Esophagus squamous epithelium (tissue), 4 donors: ENCODE results near the gene ASTN2.

Source experiments
- POLR2A ChIP-seq, 4 donors: fragments of 450-650 bp; IDR thresholded peaks; one replicate each; pipeline ENCODE4 v1.6.1; 2017; ENCODE audit warnings: antibody characterized with exemption in 4 of 4, mild to moderate bottlenecking in 4 of 4, moderate library complexity in 3 of 4
- TF ChIP-seq, protein P1 (sequence below), 6 experiments: fragments of 450-650 bp in 4 of 6; fragments of 200-600 bp in 2 of 6; sonication (generic) in 2 of 6; IDR thresholded peaks; one replicate each; pipeline ENCODE4 v1.5.1; 2016 to 2019; ENCODE audit warnings: antibody characterized with exemption in 6 of 6, mild to moderate bottlenecking in 4 of 6, moderate library complexity in 4 of 6

DNA sequence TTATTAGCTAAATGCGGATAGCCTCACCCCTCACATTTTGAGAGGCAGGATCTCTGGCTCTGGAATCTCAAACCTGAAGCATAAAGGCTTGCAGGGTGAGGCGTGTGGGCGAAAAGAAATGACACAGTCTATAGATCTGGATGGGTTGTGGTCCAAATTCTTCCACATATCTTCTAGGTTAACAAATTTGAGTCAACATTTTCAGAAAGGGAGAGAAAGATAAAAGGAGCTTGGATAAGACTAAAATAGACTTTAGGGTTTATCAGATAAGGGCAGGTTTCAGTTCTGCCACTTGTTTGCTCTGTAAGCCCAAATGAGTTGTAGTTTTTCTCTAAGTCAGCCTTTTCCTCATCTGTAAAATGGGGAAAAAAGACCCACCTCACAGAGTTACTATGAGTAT is 506.9 kb downstream of the ASTN2 start:
- TF ChIP-seq, protein P1, sequence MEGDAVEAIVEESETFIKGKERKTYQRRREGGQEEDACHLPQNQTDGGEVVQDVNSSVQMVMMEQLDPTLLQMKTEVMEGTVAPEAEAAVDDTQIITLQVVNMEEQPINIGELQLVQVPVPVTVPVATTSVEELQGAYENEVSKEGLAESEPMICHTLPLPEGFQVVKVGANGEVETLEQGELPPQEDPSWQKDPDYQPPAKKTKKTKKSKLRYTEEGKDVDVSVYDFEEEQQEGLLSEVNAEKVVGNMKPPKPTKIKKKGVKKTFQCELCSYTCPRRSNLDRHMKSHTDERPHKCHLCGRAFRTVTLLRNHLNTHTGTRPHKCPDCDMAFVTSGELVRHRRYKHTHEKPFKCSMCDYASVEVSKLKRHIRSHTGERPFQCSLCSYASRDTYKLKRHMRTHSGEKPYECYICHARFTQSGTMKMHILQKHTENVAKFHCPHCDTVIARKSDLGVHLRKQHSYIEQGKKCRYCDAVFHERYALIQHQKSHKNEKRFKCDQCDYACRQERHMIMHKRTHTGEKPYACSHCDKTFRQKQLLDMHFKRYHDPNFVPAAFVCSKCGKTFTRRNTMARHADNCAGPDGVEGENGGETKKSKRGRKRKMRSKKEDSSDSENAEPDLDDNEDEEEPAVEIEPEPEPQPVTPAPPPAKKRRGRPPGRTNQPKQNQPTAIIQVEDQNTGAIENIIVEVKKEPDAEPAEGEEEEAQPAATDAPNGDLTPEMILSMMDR (IDR thresholded peaks at IDR 0.05), result no peak
- TF ChIP-seq POLR2A (IDR thresholded peaks at IDR 0.05), result no peak
